ENCODE data around the gene CNTNAP2.

The CNTNAP2 gene

DNA sequence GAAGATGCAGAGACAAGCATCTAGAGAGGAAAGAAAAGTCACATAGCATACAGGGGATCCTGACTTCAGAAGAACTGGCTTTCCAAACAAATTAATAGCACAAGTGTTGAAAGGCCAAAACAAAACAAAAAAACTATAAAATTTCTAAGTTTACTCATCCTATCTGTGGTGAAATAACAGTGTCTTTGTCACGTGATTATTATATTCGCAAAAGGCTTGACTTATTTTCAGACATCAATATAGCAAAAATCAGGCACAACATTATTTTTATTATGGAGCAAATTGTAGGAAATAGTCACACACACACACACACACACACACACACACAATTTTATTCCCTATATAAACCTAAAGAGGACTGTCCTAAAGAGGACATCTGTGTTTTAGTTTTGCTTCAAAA lies 272.3 kb downstream of the CNTNAP2 start:
- no peak overlapping the region for H3K4me3 ChIP-seq (replicated peaks; ENCODE audit: low read depth, low read length)
- DNase-seq (ENCODE audit: extremely low read depth, low read depth), result no peak
- TF ChIP-seq, protein P1, sequence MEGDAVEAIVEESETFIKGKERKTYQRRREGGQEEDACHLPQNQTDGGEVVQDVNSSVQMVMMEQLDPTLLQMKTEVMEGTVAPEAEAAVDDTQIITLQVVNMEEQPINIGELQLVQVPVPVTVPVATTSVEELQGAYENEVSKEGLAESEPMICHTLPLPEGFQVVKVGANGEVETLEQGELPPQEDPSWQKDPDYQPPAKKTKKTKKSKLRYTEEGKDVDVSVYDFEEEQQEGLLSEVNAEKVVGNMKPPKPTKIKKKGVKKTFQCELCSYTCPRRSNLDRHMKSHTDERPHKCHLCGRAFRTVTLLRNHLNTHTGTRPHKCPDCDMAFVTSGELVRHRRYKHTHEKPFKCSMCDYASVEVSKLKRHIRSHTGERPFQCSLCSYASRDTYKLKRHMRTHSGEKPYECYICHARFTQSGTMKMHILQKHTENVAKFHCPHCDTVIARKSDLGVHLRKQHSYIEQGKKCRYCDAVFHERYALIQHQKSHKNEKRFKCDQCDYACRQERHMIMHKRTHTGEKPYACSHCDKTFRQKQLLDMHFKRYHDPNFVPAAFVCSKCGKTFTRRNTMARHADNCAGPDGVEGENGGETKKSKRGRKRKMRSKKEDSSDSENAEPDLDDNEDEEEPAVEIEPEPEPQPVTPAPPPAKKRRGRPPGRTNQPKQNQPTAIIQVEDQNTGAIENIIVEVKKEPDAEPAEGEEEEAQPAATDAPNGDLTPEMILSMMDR (IDR thresholded peaks at IDR 0.05; ENCODE audit: low read depth, low read length, missing control alignments), result no peak

GRCh38 chr7:146393346-146393745 lies 276.7 kb downstream of the CNTNAP2 start:
- no peak overlapping the region for H3K4me3 ChIP-seq (replicated peaks; ENCODE audit: low read depth, low read length)
- DNase-seq (ENCODE audit: extremely low read depth, low read depth), result no peak

GRCh38 chr7:146397141-146397540 lies 280.5 kb downstream of the CNTNAP2 start:
- TF ChIP-seq, protein P1 (IDR thresholded peaks at IDR 0.05; ENCODE audit: low read depth, low read length, missing control alignments), result no peak
- no peak for DNase-seq (ENCODE audit: extremely low read depth, low read depth)
- no peak overlapping the region for H3K4me3 ChIP-seq (replicated peaks; ENCODE audit: low read depth, low read length)

More at GRCh38 chr7:146393346-146393745, 276.7 kb downstream of the CNTNAP2 start:
- TF ChIP-seq, protein P1 (IDR thresholded peaks at IDR 0.05; ENCODE audit: low read depth, low read length, missing control alignments), result no peak

DNA sequence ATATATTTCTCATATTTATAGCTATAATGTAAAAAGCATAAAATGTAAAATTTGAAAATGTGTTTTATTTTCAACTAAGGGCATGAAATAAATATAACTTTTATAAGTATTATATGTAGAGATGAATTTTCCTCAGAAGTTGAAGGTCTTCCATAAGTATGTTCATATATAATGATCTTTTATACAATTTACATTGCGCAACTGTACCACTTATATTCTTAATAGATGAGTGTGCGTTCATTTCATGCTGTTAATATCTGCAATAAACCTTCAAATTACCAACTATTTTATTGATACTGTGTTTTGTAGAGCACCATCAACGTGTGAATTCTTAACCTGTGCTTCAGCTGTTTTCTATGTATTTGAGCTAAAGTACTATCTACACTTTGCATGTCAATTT lies 285.3 kb downstream of the CNTNAP2 start:
- DNase-seq (ENCODE audit: extremely low read depth, low read depth), result no peak
- no peak overlapping the region for H3K4me3 ChIP-seq (replicated peaks; ENCODE audit: low read depth, low read length)
- TF ChIP-seq, protein P1 (IDR thresholded peaks at IDR 0.05; ENCODE audit: low read depth, low read length, missing control alignments), result no peak

- DNase-seq (ENCODE audit: extremely low read depth, low read depth), result no peak
- TF ChIP-seq, protein P1 (IDR thresholded peaks at IDR 0.05; ENCODE audit: low read depth, low read length, missing control alignments), result no peak
- H3K4me3 ChIP-seq (replicated peaks; ENCODE audit: low read depth, low read length), result no peak overlapping the region
Observed at GRCh38 chr7:146405737-146406136, 289.1 kb downstream of the CNTNAP2 start.

DNA sequence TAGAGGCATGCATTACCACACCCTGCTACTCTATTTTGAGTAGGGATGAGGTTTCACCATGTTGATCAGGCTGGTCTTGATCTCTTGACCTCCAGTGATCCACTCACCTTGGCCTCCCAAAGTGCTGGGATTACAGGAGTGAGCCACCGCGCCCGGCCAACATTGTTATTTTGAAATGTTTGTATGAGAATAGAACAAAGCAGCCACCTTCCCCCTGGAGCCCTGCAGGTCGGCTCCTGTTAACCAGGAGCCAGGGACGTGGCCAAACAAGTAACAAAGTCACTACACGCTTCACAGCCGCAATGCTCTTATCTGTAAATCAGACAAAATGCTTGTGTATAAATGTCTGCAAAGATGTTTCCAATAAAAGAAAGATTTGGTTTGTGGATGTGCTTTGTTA lies 295.4 kb downstream of the CNTNAP2 start:
- TF ChIP-seq, protein P1 (IDR thresholded peaks at IDR 0.05; ENCODE audit: low read depth, low read length, missing control alignments), result no peak
- H3K4me3 ChIP-seq (replicated peaks; ENCODE audit: low read depth, low read length), result no peak overlapping the region
- no peak for DNase-seq (ENCODE audit: extremely low read depth, low read depth)

GRCh38 chr7:146412781-146413180 lies 296.2 kb downstream of the CNTNAP2 start:
- no peak for DNase-seq (ENCODE audit: extremely low read depth, low read depth)
- no peak overlapping the region for H3K4me3 ChIP-seq (replicated peaks; ENCODE audit: low read depth, low read length)
- TF ChIP-seq, protein P1 (IDR thresholded peaks at IDR 0.05; ENCODE audit: low read depth, low read length, missing control alignments), result no peak
